Measurements from ENCODE around the gene DROSHA.
"Not testable (repeated sequence)": the region's sequence is repeated elsewhere in the genome, so short reads cannot be mapped to it uniquely, and the experiment has no call there.

DROSHA gene

DNA sequence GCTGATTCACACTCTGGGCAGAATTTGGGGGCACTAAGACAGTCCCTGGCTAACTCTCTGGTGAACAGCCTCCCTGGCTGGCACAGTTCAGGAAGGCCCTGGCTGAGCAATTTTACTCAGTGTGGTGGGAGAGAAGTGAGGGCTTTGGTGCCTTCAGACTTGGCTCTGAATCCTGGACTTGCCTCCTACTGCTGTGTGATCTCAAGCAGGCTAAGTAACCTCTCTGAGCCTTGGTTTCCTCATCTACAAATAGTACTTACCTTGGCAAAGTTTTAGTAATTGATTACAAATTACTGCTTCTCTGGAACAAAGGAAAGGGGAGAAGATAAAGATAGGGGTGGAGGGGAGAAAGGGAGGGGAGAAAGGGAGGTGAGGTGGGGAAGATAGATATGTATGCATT lies 153.8 kb downstream of the DROSHA start:
- DNase-seq, result no peak

DNA sequence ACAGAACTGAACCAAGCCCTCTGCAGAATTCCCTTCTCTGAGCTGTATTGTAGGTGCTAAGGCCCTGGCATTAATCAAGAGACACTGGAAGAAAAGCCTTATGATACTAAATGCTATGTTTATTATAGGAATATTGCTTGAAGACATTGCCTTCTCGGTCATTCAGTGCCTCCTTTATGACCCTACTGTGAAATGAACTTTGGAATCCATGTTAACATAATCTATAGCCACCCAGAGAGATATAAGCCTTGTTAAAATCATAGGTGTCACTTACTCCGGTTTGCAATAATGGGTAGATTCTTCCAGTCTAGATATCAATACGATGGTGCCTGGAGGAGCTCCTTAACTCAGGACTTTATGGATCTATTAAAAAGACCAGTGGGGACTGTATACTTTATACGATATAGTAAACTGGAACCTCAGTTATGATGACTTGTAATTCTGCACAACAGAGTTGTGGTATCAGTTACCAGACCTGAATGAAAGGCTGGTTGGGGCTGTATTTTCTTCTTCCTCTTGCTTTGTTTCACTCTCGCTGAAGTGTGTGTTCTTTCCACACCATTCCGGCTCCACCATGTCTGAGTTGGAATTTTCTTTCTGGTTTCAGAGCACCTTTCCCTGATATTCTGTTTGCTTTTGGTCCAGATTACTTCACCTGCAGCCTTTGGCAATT lies 154.5 kb downstream of the DROSHA start:
- DNase-seq, result no peak

DNA sequence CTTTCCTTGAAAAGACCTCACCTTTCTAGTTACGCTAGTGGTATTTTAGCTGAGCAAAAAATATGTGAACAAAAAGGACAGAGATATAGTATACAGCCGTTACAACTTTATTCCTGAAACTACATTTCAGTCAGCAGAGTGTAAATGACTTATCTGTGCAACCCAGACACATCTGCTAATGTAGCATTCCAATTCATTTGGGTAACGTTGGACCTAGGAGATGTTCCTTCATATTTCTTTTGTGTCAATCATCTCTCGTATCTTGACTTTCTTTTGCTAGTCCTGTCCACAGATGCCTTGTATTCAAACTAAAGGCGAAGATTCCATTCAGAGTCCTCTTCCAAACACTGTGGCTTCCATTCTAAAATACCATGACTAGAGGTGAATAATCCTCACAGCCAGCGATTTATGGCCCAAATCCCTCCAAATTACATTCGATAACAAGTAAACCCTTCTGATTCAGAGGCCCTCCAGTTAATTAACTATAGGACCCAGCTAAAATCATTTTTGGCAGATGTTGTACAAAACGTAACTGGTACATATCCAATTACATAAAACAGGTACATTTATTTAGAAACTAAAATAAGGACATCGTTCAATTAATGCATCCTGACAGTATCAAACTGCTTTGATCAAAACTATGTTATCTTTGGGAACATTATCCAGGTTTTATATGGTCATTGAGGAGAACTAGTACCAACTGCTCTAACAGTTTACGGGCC lies 155.7 kb downstream of the DROSHA start:
- DNase-seq, result no peak

DNA sequence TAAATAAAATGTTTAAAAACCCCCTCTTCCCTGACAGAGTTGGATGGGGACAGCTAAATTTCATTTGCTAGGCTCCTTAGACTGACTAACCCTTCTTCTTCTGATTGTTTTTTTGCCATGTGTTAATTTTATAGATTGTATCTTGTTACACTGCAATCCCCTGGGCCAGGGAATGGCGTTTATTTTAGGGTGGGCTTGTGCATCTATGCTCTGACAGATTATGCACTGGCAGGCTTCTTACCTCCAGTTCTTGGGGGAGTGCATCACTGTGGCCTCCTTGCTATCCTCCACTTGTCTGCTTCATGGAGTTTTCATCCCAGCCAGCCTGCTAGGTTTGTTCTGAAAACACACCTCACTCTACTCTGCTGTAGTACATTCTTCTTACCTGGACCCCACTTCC lies 159.8 kb downstream of the DROSHA start:
- no peak for DNase-seq

DNA sequence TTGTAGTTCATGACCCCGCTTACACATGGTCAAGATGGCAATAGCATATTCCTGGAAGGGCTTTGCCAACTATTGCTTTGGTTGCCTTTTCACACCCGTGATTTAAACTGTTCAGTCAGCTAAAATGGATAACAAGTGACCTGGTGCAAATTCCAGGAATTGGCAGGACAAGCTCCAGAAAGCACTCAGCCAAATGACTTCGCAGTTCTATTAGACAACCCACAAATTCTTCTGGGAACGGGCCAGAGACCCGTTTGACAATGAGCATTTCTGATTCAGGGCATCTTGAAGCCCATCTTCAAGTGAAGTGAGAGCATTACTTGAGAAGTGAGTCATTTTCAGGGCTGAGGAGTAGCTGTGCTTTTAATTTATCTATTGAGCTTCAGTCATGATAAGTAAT lies 165.0 kb downstream of the DROSHA start:
- DNase-seq, result no peak

DNA sequence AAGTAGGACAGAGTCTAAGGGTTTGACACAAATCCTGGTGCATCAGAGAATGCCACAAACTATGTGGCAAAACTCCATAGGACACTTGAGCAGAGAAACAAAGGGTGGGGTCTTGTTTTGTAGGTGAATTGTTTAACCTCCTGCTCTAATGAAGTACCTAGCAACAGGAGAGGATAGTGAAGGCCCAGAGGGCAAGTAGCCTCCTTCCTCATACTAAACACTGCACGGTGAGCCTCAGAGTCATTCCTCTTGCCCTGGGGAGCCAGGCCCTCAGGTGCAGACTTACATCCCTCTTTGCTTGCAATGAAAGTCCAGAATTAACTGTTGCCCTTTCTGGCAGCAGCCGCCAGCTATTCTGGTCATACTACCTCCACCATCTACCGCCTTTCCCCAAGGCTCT lies 166.1 kb downstream of the DROSHA start:
- no peak for DNase-seq

DNA sequence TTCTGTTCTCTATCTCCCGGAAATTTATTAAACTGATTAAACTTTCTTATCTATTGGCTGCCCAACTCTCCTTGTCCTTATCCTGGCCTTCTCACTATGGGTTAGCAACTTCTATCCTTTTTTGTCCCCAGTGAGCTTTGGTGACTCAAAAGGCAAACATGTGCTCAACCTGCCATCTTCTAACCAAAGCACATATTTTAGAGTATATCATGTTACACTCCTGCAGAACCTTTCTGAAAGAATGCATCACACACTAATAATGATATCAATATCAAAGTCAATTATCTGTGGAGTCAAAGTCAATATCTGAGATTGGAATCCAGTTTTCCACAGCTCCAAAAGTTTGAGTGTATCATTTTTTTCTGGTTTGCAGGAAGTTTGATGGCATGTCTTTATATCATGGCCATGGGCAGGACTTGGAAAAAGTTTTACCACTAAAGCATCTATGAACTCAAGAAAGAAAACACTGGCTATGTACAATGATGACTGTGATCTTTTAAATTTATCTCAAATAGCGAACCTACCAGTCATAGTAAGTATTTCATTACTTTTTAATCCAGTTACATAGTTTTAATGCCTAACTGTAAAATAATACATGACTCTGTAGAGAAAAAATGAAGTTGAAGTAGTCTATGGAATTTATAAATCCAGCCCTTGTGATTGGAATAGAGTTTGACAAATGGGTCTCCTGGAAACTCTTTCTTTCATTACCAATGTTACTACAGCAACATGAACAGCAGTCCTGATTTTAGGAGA lies 166.8 kb downstream of the DROSHA start:
- no peak for DNase-seq

DNA sequence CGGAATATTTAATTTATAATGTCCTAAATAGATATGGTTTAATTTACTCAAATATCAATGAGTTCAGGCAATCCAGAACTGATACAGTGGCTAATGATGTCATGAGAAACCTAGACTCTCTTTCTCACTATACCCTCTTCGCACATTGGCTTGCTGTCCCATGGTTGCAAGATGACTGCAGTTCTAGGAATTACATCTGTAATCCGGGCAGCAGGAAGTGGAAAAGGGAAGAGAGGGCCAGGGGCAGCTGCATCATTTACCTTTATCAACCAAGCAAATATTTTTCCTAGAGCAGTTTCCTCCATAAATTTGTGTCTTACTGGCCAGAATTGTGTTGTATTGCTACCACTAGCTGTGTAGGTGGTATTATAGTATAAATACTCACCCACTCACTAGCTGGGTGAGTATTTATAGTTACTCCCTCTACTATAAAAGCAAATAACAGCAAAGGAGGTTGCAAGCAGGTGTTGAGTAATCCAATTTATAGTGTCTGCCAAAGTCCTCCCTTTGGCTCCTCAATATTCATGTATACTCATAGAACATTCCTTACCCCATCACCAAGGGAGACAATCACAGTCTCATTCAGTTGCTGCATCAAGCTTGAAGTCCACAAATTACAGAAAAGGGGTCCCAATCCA lies 168.8 kb downstream of the DROSHA start:
- no peak for DNase-seq

DNA sequence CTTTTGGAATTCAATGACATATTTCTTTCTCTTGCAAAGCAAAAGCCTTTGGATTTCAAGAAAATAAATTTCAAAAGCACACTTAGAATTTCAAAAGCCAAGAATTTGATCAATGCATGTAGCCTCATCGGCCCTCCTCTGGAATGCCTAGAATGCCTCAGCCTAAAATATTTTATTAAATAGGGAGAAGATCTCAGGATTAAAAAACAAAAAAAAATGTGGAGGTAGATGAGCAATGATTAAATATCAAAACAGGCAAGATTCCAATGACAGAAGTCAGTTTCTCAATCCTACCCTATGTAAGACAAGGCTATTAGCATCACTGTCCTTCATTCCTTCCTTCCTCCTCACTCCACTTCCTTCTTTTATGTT lies 169.4 kb downstream of the DROSHA start:
- no peak for DNase-seq

DNA sequence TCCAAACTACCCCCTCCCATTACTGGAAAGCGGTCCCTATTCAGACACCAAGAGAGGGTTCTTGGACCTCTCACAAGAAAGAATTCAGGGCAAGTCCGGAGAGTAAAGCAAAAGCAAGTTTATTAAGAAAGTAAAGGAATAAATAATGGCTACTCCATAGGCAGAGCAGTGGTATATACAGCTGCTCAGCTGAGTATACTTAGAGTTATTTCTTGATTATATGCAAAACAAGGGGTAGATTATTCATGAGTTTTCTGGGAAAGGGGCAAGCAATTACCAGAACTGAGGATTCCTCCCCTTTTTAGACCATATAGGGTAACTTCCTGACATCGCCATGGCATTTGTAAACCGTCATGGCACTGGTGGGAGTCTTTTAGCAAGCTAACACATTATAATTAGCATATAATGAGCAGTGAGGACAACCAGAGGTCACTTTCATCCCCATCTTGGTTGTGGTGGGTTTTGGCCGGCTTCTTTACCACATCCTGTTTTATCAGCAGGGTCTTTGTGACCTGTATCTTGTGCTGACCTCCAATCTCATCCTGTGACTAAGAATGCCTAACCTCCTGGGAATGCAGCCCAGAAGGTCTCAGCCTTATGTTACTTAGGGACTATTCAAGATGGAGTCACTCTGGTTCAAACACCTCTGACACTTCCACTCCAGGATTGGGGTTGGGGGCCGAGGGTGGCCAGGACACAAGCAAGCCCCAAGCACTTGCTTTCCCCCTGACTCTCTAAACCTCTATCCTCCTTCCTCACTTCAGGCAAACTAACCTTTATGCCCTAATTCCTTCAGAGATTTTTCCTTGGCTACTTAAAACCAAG lies 170.0 kb downstream of the DROSHA start:
- not testable (repeated sequence) for DNase-seq

DNA sequence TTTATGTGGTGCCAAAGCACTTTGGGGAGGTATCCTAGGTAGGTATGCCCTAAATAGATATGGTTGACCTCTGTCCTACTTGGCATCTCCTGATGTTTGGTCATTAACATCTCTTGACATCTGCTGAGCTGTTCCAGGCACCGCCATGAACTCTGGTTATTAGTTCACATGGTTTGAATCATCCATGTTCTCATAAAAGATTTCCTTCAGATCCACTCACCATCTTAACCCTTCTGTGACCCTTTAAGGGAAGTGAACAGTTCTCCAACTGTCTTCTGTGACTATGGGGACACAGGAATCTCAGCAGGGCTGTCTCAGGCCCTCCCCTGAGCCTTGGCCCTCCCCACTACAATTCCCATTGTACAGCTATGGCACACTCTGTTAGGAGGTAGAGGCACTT lies 170.7 kb downstream of the DROSHA start:
- no peak for DNase-seq

DNA sequence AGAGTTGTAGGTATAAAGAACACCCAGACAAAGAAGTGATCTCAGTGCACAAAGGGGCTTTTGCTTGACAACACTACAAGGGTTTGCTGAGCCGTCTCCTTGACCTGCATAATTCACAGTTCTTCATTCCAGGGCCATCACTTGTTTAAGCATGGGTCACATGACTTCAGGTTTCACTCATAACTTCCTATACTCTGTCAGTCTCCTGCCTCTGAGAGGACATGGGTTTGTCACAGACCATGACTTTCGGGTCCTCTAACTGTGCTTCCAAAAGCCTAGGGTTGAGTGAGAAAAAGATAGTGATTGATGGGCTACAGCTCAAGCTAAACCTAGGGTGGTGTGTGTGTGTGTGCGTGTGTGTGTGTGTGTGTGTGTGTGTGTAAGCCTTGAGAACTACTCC lies 172.1 kb downstream of the DROSHA start:
- DNase-seq, result no peak

DNA sequence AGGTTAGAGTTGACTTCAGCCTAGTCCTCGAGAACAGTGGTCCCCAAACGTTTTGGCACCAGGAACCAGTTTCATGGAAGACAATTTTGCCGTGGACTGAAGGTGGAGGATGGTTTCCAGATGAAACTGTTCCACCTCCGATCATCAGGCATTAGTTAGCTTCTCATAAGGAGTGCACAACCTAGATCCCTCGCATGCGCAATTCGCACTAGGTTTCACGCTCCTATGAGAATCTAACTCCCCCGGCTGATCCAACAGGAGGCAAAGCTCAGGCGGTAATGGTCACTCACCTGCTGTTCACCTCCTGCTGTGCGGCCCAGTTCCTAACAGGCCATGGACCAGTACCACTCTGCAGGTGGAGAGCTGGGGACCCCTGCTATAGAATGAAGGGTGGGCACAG lies 174.9 kb downstream of the DROSHA start:
- no peak for DNase-seq

DNA sequence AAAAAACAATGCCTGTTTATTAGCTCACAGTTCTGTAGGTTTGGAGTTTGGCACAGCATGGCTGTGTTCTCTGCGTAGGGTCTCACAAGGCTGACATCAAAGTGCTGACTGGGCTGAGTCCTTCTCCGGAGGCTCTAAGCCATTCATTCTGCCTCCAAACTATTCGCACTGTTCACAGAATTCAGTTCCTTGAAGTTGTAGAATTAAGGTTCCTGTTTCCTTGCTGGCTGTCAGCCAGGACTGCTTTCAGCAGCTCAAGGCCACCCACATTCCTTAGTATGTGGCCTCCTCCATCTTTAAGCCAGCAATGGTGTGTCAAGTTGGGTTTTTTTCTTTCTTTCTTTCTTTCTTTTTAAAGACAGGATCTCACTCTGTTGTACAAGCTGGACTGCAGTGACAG lies 176.6 kb downstream of the DROSHA start:
- no peak for DNase-seq

Measured in NCI-H2171 (cell line).